GM19328 (cell line): ENCODE data around the gene MLPH.

Experiments used
- ATAC-seq: cut with Tn5 transposase; IDR thresholded peaks from one replicate; pipeline ENCODE4 v1.9.1; 2021; ENCODE audit warnings: mild to moderate bottlenecking, moderate library complexity; ENCODE audit not compliant: unreplicated experiment

The MLPH gene

DNA sequence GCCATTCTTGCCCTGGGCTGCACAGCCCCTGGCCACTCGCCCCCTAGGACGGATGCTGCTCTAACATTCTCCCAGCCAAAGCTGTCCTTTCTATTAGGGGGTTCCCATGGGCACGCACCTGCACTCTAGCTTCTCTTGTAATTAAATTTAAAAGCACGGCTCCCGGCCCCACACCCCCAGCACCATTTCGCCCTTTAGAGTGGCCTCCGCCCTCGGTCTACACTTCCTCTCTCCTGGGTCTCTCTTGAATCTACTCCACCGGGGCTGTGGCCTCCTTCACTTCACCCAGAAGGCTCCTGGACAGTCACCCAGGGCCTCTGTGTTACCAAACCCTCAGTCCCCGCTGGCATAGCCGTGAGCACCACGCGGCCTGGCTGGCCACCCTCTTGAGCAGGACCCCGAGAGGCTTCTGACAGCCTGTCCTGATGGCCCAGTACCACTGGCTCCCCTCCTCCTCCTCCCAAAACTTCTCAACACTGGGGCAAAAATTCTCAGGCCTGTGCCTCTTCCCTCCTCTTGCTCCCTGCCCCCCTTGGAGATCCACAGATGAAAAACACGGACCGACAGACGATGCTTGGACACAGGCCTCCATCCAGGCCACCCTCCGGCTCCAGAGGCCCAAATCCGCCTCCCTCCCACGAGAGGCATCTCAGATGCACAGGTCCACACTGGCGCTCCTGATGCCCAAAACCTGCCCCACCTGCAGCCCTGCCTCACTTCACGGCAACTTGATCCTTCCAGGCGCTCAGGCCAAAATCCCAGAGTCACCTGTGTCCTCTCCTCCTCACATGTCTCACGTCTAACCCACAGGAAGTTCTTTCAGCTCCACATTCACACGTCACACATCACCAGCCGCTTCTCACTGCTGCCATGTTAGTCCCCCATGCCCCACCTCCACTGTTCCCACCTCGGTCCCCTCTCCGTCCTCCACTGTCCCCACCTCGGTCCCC is 110.4 kb downstream of the MLPH start:
- ATAC-seq, result no peak

DNA sequence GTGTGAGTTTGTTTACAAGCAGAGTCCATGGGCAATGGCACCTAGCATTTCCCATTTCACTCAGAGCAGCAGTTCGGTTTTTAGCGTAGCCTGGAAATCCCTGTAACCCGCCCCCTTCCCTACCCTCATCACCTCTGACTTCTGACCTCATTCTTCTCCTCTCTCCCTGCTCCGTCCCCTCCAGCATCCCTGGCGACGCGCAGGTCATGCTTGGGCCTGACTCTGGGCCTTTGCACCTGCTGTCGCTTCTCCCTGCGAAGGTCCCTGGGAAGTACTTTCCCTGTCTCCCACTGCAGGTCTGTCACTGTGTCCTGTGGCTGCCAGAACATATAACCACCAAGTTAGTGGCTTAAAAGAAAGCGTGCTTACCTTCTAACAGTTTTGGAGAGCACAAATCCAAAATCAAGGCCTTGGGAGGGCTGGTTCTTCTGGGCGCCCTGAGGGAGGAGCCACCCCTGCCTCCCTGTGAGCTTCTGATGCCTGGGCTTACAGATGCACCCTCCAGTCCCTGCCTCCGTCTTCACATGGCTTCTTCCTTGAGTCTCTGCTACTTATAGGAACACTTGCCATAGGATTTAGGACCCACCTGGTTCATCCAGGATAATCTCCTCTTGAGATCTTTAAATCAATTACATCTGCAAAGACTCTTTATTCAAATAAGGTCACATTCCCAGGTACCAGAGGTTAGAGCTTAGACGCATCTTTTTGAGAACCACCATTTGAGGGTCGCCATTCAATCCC is 111.6 kb downstream of the MLPH start:
- ATAC-seq, result no peak

DNA sequence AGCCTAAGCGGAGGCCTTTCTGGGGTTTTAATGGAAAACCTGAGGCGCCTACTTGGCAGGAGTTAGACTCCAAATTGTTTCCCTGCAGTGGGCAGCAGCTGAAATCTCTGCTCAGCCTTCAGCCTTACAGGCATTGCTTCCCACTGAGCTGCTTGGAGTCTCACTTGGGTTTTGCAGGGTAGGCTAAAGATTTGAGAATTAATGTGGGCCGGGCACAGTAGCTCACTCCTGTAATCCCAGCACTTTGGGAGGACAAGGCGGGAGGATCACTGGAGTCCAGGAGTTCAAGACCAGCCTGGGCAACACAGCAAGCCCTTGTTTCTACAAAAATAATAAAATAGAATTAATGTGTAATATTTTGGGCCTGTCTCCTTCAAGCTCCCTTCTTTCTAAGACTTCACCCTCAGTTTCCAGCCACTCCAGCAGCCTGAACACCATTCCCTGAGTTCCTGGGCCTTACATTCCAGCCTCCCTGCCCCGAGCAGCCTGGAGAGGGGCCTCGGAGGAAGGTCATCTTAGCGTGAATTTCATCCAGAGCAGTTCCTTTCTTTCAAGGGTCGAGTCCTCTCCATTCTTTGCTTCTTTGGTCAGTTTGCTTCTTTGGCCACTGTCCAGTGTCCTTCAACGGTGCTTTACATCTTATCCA is 112.5 kb downstream of the MLPH start:
- ATAC-seq, result no peak

DNA sequence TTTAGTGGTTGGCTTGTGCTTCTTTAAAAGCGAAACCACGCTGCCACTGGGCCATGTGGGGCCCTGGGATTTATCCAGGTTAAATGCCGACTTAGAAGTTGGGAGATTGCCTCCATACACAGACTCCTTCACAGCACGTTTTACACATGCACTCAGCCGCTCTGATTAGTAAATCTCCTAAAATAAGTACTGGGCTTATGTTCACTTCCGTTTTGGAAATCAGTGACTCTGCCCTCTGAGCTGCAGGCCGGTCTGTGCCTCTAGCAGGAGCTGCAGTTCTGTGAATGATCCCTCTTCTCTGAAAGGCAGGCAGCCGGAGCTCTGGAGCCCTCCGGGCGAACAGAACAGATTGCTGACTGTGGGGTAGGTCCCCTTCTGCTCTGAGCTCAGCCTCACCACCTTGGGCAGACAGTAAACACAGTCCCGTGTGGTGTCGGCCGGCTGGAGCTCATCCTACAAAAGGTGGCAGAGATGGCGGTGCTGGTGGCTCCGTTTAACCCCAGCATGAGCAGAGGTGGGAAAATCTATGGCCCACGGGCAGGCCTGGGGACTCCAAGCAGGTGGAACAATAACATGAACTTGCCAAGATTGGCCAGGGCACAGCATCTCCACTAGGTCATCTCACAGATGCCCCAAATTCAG is 113.3 kb downstream of the MLPH start:
- ATAC-seq, result no peak

DNA sequence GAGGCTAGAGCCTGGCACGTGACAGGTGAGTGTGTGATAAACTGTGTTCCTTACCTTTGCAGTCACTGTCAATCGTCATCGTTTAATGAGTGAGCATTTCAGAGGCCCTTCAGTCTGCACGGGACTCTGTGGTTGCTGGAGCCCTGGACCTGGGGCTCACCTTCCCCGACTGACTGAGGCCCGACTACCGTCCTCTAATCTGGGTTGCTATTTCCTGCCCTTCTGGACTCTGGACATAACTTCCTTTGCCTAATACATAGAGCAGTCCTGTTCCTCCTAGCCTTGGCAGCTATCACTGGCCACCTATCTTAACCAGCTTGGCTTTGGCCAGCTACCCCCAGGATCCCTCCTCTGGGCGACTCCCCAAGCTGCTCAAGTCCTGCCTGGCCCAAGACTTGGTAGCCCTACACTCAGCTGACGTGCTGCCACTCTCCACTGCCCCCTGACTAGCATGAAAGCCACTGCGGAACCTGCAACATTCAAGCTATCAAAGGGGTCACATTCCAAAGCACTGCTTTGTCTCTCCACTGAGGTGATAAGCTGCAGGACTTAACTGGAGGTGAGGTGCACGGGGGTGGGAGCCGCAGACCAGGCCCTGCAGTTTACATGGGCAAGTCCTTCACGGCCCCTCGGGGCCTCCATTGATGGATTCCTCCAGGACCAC is 114.5 kb downstream of the MLPH start:
- ATAC-seq, result no peak

DNA sequence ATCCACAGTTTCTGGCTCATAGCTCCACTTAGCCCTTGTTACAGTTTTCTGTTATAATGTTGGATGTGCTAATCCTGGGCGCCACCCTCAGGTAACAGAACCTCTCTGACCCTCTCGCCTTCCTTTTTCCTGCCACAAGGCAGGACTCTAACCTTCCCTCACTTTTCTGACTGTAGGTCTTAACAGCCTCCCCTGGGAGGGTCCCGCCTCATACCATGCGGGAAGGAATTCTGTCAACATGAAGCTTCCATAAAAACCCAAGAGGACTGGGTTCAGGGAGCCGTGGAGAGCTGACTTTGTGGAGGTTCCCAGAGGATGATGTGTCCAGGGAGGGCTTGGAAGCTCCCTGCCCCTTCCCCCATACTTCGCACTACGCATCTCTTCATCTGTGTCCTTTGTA is 115.4 kb downstream of the MLPH start:
- no peak for ATAC-seq

DNA sequence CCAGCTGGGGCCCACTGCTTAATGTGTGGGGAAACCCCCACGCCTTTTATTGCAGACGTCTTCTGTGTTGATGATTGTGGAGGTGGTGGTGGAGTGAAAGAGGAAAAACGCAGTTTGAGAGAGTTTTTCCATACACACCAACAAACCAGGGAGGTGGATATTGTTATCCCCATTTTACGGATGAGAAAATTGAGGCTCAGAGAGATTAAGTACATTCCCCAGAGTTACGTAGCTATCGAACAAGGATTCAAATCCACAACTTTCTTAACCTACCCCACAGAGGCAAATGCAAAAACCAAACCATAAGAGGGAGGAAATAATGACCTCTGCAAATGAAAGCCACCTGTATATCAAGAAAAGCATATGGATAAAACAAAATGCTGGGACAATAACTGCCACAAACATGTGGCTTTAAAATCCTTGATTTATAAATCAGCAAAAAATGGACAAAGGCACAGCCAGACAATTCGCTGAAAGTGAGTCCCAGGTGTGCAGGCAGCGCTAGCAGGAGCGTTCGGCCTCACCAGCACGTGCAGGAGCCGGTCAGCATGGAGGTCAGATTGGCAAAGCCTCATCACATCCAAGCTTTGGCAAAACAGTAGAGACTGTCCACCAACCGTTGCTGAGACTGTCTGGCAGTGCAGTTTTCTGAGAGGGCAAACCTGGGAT is 116.1 kb downstream of the MLPH start:
- ATAC-seq, result no peak

DNA sequence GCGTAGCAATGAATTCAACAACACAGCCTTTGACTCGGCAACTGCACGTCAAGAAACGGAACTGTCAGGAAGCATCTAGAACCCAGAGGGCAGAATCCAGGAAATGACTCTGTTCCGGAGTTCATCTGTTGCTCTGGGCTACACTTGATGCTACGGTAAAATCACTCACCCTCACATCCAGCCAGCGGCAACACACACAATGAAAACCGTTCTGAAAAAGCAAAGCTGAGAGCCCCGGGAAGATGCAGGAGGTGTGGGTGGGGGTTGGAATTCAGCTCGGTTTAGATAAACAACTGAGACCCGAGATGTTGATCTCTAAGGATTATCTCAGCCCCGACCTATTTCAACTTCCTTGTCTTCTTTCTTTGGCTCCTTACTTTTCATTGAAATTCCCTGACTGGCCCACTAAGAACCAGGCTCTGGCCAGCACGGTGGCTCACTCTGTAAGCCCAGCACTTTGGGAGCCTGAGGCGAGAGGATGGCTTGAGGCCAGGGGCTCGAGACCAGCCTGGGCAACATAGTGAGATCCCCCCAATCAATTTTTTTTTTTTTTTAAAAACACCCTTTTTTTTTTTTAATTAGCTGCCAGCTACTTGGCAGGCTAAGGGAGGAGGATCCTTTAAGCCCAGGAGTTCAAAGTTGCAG is 116.8 kb downstream of the MLPH start:
- no peak for ATAC-seq

DNA sequence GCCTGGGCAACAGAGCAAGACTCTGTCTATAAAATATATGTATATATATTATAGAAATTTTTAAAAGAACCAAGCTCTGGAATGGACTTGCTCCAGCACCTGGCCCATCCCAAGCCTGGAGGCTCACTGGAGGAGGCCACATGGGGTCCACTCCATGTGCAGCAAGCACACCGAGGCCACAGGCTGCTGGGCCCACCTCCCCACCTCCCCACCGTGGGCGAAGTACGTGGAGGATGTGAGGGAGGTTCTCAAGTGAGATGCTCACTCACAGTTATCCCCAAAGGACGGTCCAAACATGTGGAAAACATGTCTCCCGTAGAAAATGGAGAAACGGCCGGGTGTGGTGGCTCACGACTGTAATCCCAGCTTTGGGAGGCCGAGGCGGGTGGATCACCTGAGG is 117.3 kb downstream of the MLPH start:
- ATAC-seq, result no peak
